Esophagus squamous epithelium (tissue), 4 donors: ENCODE measurements around the gene MALL.
"Not testable (repeated sequence)": the region's sequence is repeated elsewhere in the genome, so short reads cannot be mapped to it uniquely, and the experiment has no call there.

ENCODE experiments used
- POLR2A ChIP-seq, 4 donors: fragments of 450-650 bp; IDR thresholded peaks; one replicate each; pipeline ENCODE4 v1.6.1; 2017; ENCODE audit warnings: antibody characterized with exemption in 4 of 4, mild to moderate bottlenecking in 4 of 4, moderate library complexity in 3 of 4
- TF ChIP-seq, protein P1 (sequence below), 6 experiments: fragments of 450-650 bp in 4 of 6; fragments of 200-600 bp in 2 of 6; sonication (generic) in 2 of 6; IDR thresholded peaks; one replicate each; pipeline ENCODE4 v1.5.1; 2016 to 2019; ENCODE audit warnings: antibody characterized with exemption in 6 of 6, mild to moderate bottlenecking in 4 of 6, moderate library complexity in 4 of 6

DNA sequence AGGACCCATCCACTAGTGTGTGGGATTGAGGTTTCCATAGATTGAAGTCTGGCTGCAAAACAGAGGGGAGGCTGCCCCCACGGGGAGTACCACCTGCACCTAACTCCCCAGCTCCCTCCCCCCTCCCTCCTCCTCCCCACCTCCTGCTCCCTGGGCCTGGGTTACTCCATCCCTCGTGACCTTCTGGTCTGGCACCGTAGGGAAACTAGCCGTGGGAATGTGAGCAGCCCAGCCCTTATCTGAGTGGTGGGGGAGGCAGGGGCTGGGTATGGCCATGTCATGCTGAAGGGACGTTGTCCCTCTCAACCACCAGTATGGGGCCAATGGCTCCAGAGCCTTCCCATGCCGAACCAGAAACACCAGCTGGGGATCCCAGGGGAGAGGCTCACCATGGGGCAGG is 80.2 kb downstream of the MALL start:
- TF ChIP-seq, protein P1, sequence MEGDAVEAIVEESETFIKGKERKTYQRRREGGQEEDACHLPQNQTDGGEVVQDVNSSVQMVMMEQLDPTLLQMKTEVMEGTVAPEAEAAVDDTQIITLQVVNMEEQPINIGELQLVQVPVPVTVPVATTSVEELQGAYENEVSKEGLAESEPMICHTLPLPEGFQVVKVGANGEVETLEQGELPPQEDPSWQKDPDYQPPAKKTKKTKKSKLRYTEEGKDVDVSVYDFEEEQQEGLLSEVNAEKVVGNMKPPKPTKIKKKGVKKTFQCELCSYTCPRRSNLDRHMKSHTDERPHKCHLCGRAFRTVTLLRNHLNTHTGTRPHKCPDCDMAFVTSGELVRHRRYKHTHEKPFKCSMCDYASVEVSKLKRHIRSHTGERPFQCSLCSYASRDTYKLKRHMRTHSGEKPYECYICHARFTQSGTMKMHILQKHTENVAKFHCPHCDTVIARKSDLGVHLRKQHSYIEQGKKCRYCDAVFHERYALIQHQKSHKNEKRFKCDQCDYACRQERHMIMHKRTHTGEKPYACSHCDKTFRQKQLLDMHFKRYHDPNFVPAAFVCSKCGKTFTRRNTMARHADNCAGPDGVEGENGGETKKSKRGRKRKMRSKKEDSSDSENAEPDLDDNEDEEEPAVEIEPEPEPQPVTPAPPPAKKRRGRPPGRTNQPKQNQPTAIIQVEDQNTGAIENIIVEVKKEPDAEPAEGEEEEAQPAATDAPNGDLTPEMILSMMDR (IDR thresholded peaks at IDR 0.05), result not testable (repeated sequence)
- not testable (repeated sequence) for TF ChIP-seq POLR2A (IDR thresholded peaks at IDR 0.05)
